ENCODE results near the gene FGF12.

GRCh38 chr3:192332386-192333291 is 394.7 kb downstream of the FGF12 start:
- TF ChIP-seq EZH2 (IDR thresholded peaks at IDR 0.05; ENCODE audit: low read depth, unreplicated experiment) = no peak
- TF ChIP-seq, protein P1, sequence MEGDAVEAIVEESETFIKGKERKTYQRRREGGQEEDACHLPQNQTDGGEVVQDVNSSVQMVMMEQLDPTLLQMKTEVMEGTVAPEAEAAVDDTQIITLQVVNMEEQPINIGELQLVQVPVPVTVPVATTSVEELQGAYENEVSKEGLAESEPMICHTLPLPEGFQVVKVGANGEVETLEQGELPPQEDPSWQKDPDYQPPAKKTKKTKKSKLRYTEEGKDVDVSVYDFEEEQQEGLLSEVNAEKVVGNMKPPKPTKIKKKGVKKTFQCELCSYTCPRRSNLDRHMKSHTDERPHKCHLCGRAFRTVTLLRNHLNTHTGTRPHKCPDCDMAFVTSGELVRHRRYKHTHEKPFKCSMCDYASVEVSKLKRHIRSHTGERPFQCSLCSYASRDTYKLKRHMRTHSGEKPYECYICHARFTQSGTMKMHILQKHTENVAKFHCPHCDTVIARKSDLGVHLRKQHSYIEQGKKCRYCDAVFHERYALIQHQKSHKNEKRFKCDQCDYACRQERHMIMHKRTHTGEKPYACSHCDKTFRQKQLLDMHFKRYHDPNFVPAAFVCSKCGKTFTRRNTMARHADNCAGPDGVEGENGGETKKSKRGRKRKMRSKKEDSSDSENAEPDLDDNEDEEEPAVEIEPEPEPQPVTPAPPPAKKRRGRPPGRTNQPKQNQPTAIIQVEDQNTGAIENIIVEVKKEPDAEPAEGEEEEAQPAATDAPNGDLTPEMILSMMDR (conservative IDR thresholded peaks at IDR 0.05; ENCODE audit: low read depth in 2 of 2) = no peak
- TF ChIP-seq, protein P2, sequence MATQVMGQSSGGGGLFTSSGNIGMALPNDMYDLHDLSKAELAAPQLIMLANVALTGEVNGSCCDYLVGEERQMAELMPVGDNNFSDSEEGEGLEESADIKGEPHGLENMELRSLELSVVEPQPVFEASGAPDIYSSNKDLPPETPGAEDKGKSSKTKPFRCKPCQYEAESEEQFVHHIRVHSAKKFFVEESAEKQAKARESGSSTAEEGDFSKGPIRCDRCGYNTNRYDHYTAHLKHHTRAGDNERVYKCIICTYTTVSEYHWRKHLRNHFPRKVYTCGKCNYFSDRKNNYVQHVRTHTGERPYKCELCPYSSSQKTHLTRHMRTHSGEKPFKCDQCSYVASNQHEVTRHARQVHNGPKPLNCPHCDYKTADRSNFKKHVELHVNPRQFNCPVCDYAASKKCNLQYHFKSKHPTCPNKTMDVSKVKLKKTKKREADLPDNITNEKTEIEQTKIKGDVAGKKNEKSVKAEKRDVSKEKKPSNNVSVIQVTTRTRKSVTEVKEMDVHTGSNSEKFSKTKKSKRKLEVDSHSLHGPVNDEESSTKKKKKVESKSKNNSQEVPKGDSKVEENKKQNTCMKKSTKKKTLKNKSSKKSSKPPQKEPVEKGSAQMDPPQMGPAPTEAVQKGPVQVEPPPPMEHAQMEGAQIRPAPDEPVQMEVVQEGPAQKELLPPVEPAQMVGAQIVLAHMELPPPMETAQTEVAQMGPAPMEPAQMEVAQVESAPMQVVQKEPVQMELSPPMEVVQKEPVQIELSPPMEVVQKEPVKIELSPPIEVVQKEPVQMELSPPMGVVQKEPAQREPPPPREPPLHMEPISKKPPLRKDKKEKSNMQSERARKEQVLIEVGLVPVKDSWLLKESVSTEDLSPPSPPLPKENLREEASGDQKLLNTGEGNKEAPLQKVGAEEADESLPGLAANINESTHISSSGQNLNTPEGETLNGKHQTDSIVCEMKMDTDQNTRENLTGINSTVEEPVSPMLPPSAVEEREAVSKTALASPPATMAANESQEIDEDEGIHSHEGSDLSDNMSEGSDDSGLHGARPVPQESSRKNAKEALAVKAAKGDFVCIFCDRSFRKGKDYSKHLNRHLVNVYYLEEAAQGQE (IDR thresholded peaks at IDR 0.05; ENCODE audit: unreplicated experiment) = no peak
- TF ChIP-seq POLR2AphosphoS5 (IDR thresholded peaks at IDR 0.05; ENCODE audit: low read depth) = no peak
- TF ChIP-seq, protein P3, sequence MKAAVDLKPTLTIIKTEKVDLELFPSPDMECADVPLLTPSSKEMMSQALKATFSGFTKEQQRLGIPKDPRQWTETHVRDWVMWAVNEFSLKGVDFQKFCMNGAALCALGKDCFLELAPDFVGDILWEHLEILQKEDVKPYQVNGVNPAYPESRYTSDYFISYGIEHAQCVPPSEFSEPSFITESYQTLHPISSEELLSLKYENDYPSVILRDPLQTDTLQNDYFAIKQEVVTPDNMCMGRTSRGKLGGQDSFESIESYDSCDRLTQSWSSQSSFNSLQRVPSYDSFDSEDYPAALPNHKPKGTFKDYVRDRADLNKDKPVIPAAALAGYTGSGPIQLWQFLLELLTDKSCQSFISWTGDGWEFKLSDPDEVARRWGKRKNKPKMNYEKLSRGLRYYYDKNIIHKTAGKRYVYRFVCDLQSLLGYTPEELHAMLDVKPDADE (IDR thresholded peaks at IDR 0.05) = no peak
- no peak for TF ChIP-seq CREB1 (CRISPR knock-in tag; IDR thresholded peaks at IDR 0.05; ENCODE audit: low read depth)
- TF ChIP-seq NANOG (IDR thresholded peaks at IDR 0.05; ENCODE audit: borderline replicate concordance) = 0 out of 2 replicates have a peak, but pooled peaks have one; percentile 4
- TF ChIP-seq STAT1 (IDR thresholded peaks at IDR 0.05; ENCODE audit: unreplicated experiment) = no peak
- TF ChIP-seq ZNF331 (CRISPR knock-in tag; IDR thresholded peaks at IDR 0.05; ENCODE audit: low read depth) = no peak
